Measurements from ENCODE around the gene CEP95. TPM values are rescaled to one million over a fixed set of nuclear protein-coding genes. Genes with fewer than 3 reads are reported as not detected.

The CEP95 gene
- total and polyA plus RNA-seq, 9 donors: 44.5 to 87.2 (median 63.3) TPM

DNA sequence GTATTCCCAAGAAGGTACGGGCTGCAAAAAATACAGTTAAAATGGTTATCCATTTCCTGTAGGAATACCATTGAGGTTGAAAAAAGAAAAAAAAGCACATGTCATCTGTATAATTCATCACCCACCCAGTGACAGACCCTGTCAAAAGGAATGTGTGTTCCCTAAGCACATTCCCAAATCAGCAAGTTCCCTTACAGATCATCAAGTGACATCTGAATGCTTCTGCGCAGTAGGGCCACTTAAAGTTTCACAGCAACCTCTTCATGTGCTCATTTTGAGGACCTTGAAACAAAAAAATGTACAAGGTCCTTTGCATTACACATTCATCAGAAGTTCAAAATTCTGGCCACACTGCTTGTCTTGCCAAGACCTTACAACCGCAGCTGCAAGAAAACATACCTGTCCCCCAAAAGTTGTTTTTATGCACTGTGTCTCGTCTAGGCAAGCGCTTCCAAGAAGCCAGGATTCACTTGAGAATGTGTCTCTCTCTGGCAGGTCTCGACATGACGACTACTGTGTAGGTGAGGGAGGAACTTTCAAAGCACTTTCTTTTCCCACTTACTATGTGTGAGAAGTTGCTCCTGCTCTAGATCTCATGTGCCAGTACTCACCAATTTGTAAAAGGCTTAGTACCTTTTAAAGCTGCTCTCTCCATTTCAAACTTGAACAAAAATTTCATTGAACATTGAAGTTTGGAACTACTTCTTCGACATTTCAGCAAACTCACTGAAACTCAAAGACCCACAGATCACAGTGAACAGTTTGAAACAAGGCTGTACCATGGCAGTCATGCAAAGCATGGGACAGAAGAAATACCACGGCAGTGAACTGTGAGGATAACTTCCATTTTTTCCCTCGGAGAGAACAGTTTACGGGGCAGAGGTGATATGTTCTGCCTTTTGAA lies 5.7 kb upstream of the CEP95 start:
- H3K27ac ChIP-seq: no peak overlapping the region
- TF ChIP-seq EP300 (IDR thresholded peaks at IDR 0.05) (no peak), POLR2A (IDR thresholded peaks at IDR 0.05) (no peak)
- TF ChIP-seq, protein P1, sequence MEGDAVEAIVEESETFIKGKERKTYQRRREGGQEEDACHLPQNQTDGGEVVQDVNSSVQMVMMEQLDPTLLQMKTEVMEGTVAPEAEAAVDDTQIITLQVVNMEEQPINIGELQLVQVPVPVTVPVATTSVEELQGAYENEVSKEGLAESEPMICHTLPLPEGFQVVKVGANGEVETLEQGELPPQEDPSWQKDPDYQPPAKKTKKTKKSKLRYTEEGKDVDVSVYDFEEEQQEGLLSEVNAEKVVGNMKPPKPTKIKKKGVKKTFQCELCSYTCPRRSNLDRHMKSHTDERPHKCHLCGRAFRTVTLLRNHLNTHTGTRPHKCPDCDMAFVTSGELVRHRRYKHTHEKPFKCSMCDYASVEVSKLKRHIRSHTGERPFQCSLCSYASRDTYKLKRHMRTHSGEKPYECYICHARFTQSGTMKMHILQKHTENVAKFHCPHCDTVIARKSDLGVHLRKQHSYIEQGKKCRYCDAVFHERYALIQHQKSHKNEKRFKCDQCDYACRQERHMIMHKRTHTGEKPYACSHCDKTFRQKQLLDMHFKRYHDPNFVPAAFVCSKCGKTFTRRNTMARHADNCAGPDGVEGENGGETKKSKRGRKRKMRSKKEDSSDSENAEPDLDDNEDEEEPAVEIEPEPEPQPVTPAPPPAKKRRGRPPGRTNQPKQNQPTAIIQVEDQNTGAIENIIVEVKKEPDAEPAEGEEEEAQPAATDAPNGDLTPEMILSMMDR (IDR thresholded peaks at IDR 0.05): no peak
- H3K4me3 ChIP-seq: no peak overlapping the region
- intact Hi-C loops (cut with DNase I): no loop called here
- no peaks in the 10 kb centered on the region for H3K36me3 ChIP-seq
- H3K9me3 ChIP-seq: no peaks in the 10 kb centered on the region
- no peak for DNase-seq
- H3K4me1 ChIP-seq (ENCODE audit: insufficient read depth): peaks cover 1% of the 10 kb centered on the region
- 67 to 79% (median 73%) methylated on average over 11 of the region's 11 CpGs for WGBS, 3 donors
- no peaks in the 10 kb centered on the region for H3K27me3 ChIP-seq

- no peak overlapping the region for H3K27ac ChIP-seq
- H3K4me3 ChIP-seq: no peak overlapping the region
- H3K4me1 ChIP-seq (ENCODE audit: insufficient read depth): peaks cover 1% of the 10 kb centered on the region
- H3K9me3 ChIP-seq: no peaks in the 10 kb centered on the region
- DNase-seq: no peak
- intact Hi-C loops (cut with DNase I): no loop called here
- no peaks in the 10 kb centered on the region for H3K36me3 ChIP-seq
- H3K27me3 ChIP-seq: no peaks in the 10 kb centered on the region
- 68 to 75% (median 71%) methylated on average over 3 of the region's 3 CpGs for WGBS, 3 donors
- TF ChIP-seq POLR2A (IDR thresholded peaks at IDR 0.05): no peak
- TF ChIP-seq, protein P1 (IDR thresholded peaks at IDR 0.05): no peak
Measured at GRCh38 chr17:64502021-64502420, 4.8 kb upstream of the CEP95 start.

DNA sequence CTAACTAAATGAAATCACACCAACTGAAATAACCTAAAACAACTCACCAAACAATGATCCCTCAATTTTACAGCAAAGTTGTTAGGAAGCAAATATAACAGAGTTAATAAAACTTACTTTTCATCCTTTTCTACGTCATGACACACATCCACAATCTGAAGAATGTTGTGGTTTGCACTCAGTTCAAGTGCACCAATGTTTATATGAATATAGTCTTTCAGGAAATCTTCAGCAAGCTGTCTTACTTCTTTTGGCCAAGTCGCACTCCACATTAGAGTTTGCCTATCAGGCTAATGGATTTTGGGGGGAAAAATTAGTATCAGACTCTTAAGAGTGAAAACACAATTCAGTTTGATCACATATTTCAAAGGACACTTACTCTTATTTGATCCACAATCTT lies 4.0 kb upstream of the CEP95 start:
- H3K27me3 ChIP-seq: no peaks in the 10 kb centered on the region
- H3K4me3 ChIP-seq: no peak overlapping the region
- DNase-seq: no peak
- peaks cover 1% of the 10 kb centered on the region for H3K4me1 ChIP-seq (ENCODE audit: insufficient read depth)
- 50 to 64% (median 51%) methylated on average over 2 of the region's 2 CpGs for WGBS, 3 donors
- no peaks in the 10 kb centered on the region for H3K36me3 ChIP-seq
- intact Hi-C loops (cut with DNase I): no loop called here
- H3K9me3 ChIP-seq: no peaks in the 10 kb centered on the region
- no peak overlapping the region for H3K27ac ChIP-seq
- TF ChIP-seq, protein P1 (IDR thresholded peaks at IDR 0.05): no peak
- no peak for TF ChIP-seq POLR2A (IDR thresholded peaks at IDR 0.05)
- no peak for TF ChIP-seq EP300 (IDR thresholded peaks at IDR 0.05)

GRCh38 chr17:64503341-64503740 lies 3.4 kb upstream of the CEP95 start:
- intact Hi-C loops (cut with DNase I): no loop called here
- Histone ChIP-seq H3K9me3 (no peaks in the 10 kb centered on the region), H3K27me3 (no peaks in the 10 kb centered on the region), H3K36me3 (no peaks in the 10 kb centered on the region), H3K4me1 (ENCODE audit: insufficient read depth) (peaks cover 1% of the 10 kb centered on the region), H3K27ac (no peak overlapping the region), H3K4me3 (no peak overlapping the region)
- no peak for TF ChIP-seq POLR2A (IDR thresholded peaks at IDR 0.05)
- TF ChIP-seq EP300 (IDR thresholded peaks at IDR 0.05): no peak
- TF ChIP-seq, protein P1 (IDR thresholded peaks at IDR 0.05): no peak
- DNase-seq: no peak
- 69 to 76% (median 69%) methylated on average over 5 of the region's 5 CpGs for whole genome bisulfite sequencing, 3 donors

Measured in ovary (tissue), 9 donors.